Endodermal cell (in vitro differentiated cells): ENCODE measurements around the gene SDCCAG8. TPM values are rescaled to one million over a fixed set of nuclear protein-coding genes. Genes with fewer than 3 reads are reported as not detected.

Experiments used
- DNase-seq: peaks from one replicate; pipeline ENCODE4 v3.0.0-alpha.2; 2017
- H3K27ac ChIP-seq: 2 replicates; pipeline ENCODE4 v1.5.1; 2013; ENCODE audit warnings: mild to moderate bottlenecking, low read depth, low read length, moderate library complexity
- H3K27me3 ChIP-seq: 2 replicates; pipeline ENCODE4 v1.6.1; 2013; ENCODE audit warnings: mild to moderate bottlenecking, low read length, moderate library complexity; ENCODE audit not compliant: insufficient read depth, control insufficient read depth, poor library complexity, severe bottlenecking
- H3K36me3 ChIP-seq: 2 replicates; pipeline ENCODE4 v1.7.0; 2013; ENCODE audit warnings: mild to moderate bottlenecking, low read length, moderate library complexity; ENCODE audit not compliant: control insufficient read depth, insufficient read depth
- H3K4me1 ChIP-seq: one replicate; pipeline ENCODE4 v1.7.0; 2013; ENCODE audit warnings: low read length; ENCODE audit not compliant: control insufficient read depth, insufficient read depth
- H3K4me3 ChIP-seq: 2 replicates; pipeline ENCODE4 v1.5.1; 2013; ENCODE audit warnings: mild to moderate bottlenecking, low read length, moderate library complexity
- H3K9ac ChIP-seq: 2 replicates; pipeline ENCODE4 v1.6.1; 2013; ENCODE audit warnings: mild to moderate bottlenecking, low read length, moderate library complexity; ENCODE audit not compliant: poor library complexity, severe bottlenecking; ENCODE audit errors: extremely low read depth
- H3K9me3 ChIP-seq: 2 replicates; pipeline ENCODE4 v1.6.1; 2013; ENCODE audit warnings: mild to moderate bottlenecking, low read length, moderate library complexity; ENCODE audit not compliant: control insufficient read depth
- H3K27ac Mint-ChIP-seq: 2 replicates; pipeline ENCODE4 v1.8.0; 2020; ENCODE audit warnings: mixed read lengths
- H3K27me3 Mint-ChIP-seq: 2 replicates; pipeline ENCODE4 v1.8.0; 2021; ENCODE audit warnings: mild to moderate bottlenecking, mixed read lengths; ENCODE audit not compliant: insufficient read depth
- H3K36me3 Mint-ChIP-seq: 2 replicates; pipeline ENCODE4 v1.8.0; 2020; ENCODE audit warnings: low read depth, mixed read lengths
- H3K4me1 Mint-ChIP-seq: 2 replicates; pipeline ENCODE4 v1.8.0; 2020; ENCODE audit warnings: mixed read lengths
- H3K4me3 Mint-ChIP-seq: 2 replicates; pipeline ENCODE4 v1.8.0; 2020; ENCODE audit warnings: mild to moderate bottlenecking, moderate library complexity, mixed read lengths
- H3K9me3 Mint-ChIP-seq: 2 replicates; pipeline ENCODE4 v1.8.0; 2020; ENCODE audit warnings: mild to moderate bottlenecking, mixed read lengths
- WGBS, 2 experiments: methylation state at CpG; one replicate each; pipeline versions ENCODE4 v1.1.5 to v1.1.7; 2013; ENCODE audit warnings: missing lambda C conversion rate in 2 of 2, mixed read lengths in 1 of 2; ENCODE audit not compliant: insufficient coverage in 1 of 2, insufficient read length in 1 of 2; 5-methylcytosine and 5-hydroxymethylcytosine counted together
- total RNA-seq, 2 donors: library from RNA; stranded (reverse); fragmentation: NEBNext Ultra II Directional in 1 of 2; extraction: Animal tissue kit (Norgen Biotek cat#: 25700) in 1 of 2; gene quantifications; 2 replicates in 1 of 2; 3 replicates in 1 of 2; pipeline ENCODE4 v1.2.1, GENCODE V29; 2021
- TF ChIP-seq, protein P1 (sequence below): fragments of 200-600 bp; sonication (generic); conservative IDR thresholded peaks from 2 replicates; pipeline ENCODE4 v1.5.0; 2021; ENCODE audit warnings: antibody characterized with exemption, mild to moderate bottlenecking

Gene SDCCAG8
- total RNA-seq, 2 donors from 2014 or later: 19.8 to 27.5 TPM

DNA sequence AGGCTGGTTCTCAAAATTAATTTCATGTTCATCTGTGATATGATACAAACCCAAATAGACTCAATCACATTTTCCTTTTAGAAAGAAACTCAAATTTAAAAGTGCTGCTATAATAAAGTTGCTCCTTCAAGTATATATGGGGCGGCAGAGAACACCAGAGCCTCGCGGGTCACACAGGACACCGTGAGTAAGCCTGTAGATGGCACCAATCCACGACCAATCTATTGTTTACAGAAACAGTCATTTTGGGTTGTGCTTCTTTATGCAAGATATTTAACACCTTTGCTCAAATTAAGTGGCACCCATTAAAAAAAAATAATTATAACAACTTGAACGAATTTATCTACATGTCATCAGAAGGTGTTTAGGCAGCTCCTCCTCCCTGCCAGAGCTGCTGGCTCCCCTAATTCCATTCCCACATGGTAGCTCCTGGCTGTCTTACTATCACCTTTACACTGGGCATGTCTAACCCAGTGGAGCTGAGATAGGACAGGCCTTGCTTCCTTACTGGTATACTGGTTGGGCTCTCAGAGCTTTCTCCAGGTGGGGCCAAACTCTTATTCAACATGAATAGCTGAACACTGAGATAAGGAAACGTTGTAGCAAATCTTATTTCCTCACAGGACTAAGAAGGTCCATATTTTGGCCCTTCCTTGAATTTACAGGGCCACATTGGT lies 287.0 kb downstream of the SDCCAG8 start:
- WGBS, 2 experiments: 77 to 79% methylated on average over 6 to 7 of the region's 7 CpGs
- Mint-ChIP-seq H3K9me3 (no peaks in the 10 kb centered on the region), H3K36me3 (no peaks in the 10 kb centered on the region), H3K27ac (no peak overlapping the region), H3K4me3 (no peak overlapping the region), H3K27me3 (no peaks in the 10 kb centered on the region), H3K4me1 (no peaks in the 10 kb centered on the region)
- H3K4me3 ChIP-seq: no peak overlapping the region
- TF ChIP-seq, protein P1, sequence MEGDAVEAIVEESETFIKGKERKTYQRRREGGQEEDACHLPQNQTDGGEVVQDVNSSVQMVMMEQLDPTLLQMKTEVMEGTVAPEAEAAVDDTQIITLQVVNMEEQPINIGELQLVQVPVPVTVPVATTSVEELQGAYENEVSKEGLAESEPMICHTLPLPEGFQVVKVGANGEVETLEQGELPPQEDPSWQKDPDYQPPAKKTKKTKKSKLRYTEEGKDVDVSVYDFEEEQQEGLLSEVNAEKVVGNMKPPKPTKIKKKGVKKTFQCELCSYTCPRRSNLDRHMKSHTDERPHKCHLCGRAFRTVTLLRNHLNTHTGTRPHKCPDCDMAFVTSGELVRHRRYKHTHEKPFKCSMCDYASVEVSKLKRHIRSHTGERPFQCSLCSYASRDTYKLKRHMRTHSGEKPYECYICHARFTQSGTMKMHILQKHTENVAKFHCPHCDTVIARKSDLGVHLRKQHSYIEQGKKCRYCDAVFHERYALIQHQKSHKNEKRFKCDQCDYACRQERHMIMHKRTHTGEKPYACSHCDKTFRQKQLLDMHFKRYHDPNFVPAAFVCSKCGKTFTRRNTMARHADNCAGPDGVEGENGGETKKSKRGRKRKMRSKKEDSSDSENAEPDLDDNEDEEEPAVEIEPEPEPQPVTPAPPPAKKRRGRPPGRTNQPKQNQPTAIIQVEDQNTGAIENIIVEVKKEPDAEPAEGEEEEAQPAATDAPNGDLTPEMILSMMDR: peak; percentile 26
- H3K27ac ChIP-seq: no peak overlapping the region
- H3K9ac ChIP-seq: no peak overlapping the region
- H3K4me1 ChIP-seq: no peaks in the 10 kb centered on the region
- no peaks in the 10 kb centered on the region for H3K27me3 ChIP-seq
- no peak for DNase-seq
- H3K9me3 ChIP-seq: no peaks in the 10 kb centered on the region
- peaks cover 2% of the 10 kb centered on the region for H3K36me3 ChIP-seq

DNA sequence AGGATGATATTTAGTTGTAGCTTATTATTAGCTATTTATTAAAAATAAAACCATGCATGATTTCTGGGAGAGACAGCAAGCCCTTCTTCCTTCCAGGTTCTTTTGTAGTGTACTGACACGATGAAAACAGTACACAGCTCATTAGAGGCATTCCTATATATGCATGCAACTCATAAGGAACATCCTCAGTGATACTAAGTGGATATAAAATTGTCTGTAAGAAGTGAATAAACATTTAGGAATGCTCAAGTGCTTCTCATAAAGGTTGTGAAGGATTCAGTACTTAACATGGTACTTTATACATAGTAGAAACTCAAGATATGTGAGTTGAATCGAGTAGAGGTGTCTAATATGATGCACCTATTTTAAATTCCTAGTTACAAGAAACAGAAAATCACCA lies 287.7 kb downstream of the SDCCAG8 start:
- TF ChIP-seq, protein P1: no peak
- no peaks in the 10 kb centered on the region for H3K4me1 Mint-ChIP-seq
- H3K4me1 ChIP-seq: no peaks in the 10 kb centered on the region
- no peaks in the 10 kb centered on the region for H3K9me3 ChIP-seq
- no peak for DNase-seq
- 95% methylated on average over 2 of the region's 2 CpGs; no CpG with 5 or more reads in 1 of the 2 experiments for WGBS, 2 experiments
- peaks cover 4% of the 10 kb centered on the region for H3K36me3 ChIP-seq
- H3K27me3 ChIP-seq: no peaks in the 10 kb centered on the region
- no peaks in the 10 kb centered on the region for H3K36me3 Mint-ChIP-seq
- H3K27me3 Mint-ChIP-seq: no peaks in the 10 kb centered on the region
- H3K9ac ChIP-seq: no peak overlapping the region
- H3K4me3 Mint-ChIP-seq: no peak overlapping the region
- H3K9me3 Mint-ChIP-seq: no peaks in the 10 kb centered on the region
- H3K27ac Mint-ChIP-seq: no peak overlapping the region
- no peak overlapping the region for H3K27ac ChIP-seq
- H3K4me3 ChIP-seq: no peak overlapping the region

DNA sequence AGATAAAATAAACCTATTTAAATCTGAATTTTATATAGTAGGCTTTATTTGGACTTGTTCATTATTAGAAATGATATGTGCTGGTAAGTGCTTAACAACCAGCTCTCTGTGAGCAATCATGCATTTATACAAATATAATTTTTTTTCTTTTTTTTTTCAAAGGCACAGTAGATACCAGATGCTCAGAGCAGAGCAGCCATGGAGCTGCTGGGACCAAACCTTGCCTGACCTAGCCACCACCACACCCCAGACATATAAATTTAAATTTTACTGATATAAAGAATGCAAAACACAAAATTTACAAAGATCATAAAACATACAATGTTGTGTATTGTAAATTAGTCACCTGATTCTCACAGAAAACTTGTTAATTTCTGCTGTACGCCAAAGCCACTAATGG lies 290.6 kb downstream of the SDCCAG8 start:
- Histone ChIP-seq H3K27ac (no peak overlapping the region), H3K4me3 (no peak overlapping the region), H3K27me3 (no peaks in the 10 kb centered on the region), H3K4me1 (no peaks in the 10 kb centered on the region), H3K9ac (no peak overlapping the region), H3K36me3 (peaks cover 4% of the 10 kb centered on the region), H3K9me3 (no peaks in the 10 kb centered on the region)
- TF ChIP-seq, protein P1: no peak
- 0% methylated on average over 1 of the region's 1 CpG for WGBS, 2 experiments
- Mint-ChIP-seq H3K4me1 (no peaks in the 10 kb centered on the region), H3K27ac (no peak overlapping the region), H3K36me3 (no peaks in the 10 kb centered on the region), H3K4me3 (no peak overlapping the region), H3K9me3 (no peaks in the 10 kb centered on the region), H3K27me3 (no peaks in the 10 kb centered on the region)
- DNase-seq: no peak
